Naive thymus-derived CD8-positive, alpha-beta T cell (primary cell): ENCODE measurements around the gene SCUBE3. TPM values are rescaled to one million over a fixed set of nuclear protein-coding genes. Genes with fewer than 3 reads are reported as not detected.

Experiments used
- ATAC-seq, 2 donors: fragments of 150-1000 bp; cut with Tn5 transposase in 1 of 2; sonication (Bioruptor Pico), chemical (Tn5 transposase) in 1 of 2; 1 replicate in 1 of 2; 2 replicates in 1 of 2; pipeline ENCODE4 v1.10.0; 2021; ENCODE audit warnings: mild to moderate bottlenecking in 2 of 2, moderate library complexity in 2 of 2
- POLR2A ChIA-PET: fragments of 350-600 bp; sonication (Branson Sonifier 250); formaldehyde crosslinking; loops from one replicate; lab custom pipeline; 2021; ENCODE audit warnings: antibody characterized with exemption; lab: Charles Lee
- DNase-seq, 10 donors: peaks; one replicate each; pipeline versions ENCODE4 v3.0.0 to v3.0.0-alpha.2; 2020 to 2022
- H3K27ac Mint-ChIP-seq, 10 donors: one replicate each; pipeline ENCODE4 v1.8.0; 2020 to 2022; ENCODE audit warnings: mild to moderate bottlenecking in 10 of 10, mixed read lengths in 10 of 10, moderate library complexity in 4 of 10, inconsistent platforms in 1 of 10
- H3K27me3 Mint-ChIP-seq, 5 donors: one replicate each; pipeline ENCODE4 v1.8.0; 2021 to 2022; ENCODE audit warnings: mixed read lengths in 5 of 5
- H3K36me3 Mint-ChIP-seq, 3 donors: one replicate each; pipeline ENCODE4 v1.8.0; 2020 to 2022; ENCODE audit warnings: mixed read lengths in 3 of 3, mild to moderate bottlenecking in 2 of 3, inconsistent platforms in 1 of 3
- H3K4me1 Mint-ChIP-seq, 4 donors: one replicate each; pipeline ENCODE4 v1.8.0; 2021 to 2022; ENCODE audit warnings: mixed read lengths in 4 of 4
- H3K4me3 Mint-ChIP-seq, 10 donors: one replicate each; pipeline ENCODE4 v1.8.0; 2020 to 2022; ENCODE audit warnings: mild to moderate bottlenecking in 10 of 10, mixed read lengths in 10 of 10, moderate library complexity in 6 of 10, inconsistent platforms in 1 of 10
- H3K9me3 Mint-ChIP-seq, 9 donors: one replicate each; pipeline ENCODE4 v1.8.0; 2020 to 2022; ENCODE audit warnings: mixed read lengths in 9 of 9, mild to moderate bottlenecking in 3 of 9, inconsistent platforms in 1 of 9, moderate library complexity in 1 of 9
- polyA plus RNA-seq, 3 donors: library from polyadenylated mRNA; unstranded; fragments of 300-500 nt; fragmentation: Illumina TruSeq; gene quantifications; one replicate each; pipeline ENCODE4 v1.2.3, GENCODE V29; 2021
- total RNA-seq, 8 experiments: library from RNA in 2 of 8; stranded (reverse) in 2 of 8; gene quantifications; one replicate each; pipeline ENCODE4 v1.2.3 and lab custom pipeline; 2021 to 2026

SCUBE3 gene
- total and polyA plus RNA-seq, 5 experiments from 2014 or later = 0.03 to 0.06 (median 0.05) TPM; not detected in 1

GRCh38 chr6:35253249-35253648, 39.5 kb downstream of the SCUBE3 start:
- POLR2A ChIA-PET = no interaction called here
- no peak for DNase-seq
- no peak overlapping the region for H3K27ac Mint-ChIP-seq

GRCh38 chr6:35258336-35258735, 44.6 kb downstream of the SCUBE3 start:
- POLR2A ChIA-PET = interaction anchor here (1.0 to 1.5 kb wide), 4 partner anchors 8 to 833 kb away, joined by 4 to 8 read pairs (median 6); partner anchors contain the start of gene RPS10
- peak overlapping the region; percentile 93 to 99 (median 96) for H3K4me3 Mint-ChIP-seq
- peaks cover 25 to 47% (median 46%) of the 10 kb centered on the region in 4 donors for H3K4me1 Mint-ChIP-seq
- DNase-seq (no peak), ATAC-seq (no peak)
- H3K27me3 Mint-ChIP-seq = no peaks in the 10 kb centered on the region
- H3K36me3 Mint-ChIP-seq = peaks cover 0 to 3% (median 0%) of the 10 kb centered on the region in 3 donors
- peak overlapping the region; percentile 87 to 99 (median 99) for H3K27ac Mint-ChIP-seq
- H3K9me3 Mint-ChIP-seq = no peaks in the 10 kb centered on the region

More at GRCh38 chr6:35253249-35253648, 39.5 kb downstream of the SCUBE3 start:
- Mint-ChIP-seq H3K36me3 (peaks cover 0 to 6% (median 2%) of the 10 kb centered on the region in 3 donors), H3K4me3 (no peak overlapping the region), H3K4me1 (peaks cover 7 to 11% (median 9%) of the 10 kb centered on the region in 4 donors), H3K27me3 (no peaks in the 10 kb centered on the region), H3K9me3 (no peaks in the 10 kb centered on the region)
- ATAC-seq = no peak

DNA sequence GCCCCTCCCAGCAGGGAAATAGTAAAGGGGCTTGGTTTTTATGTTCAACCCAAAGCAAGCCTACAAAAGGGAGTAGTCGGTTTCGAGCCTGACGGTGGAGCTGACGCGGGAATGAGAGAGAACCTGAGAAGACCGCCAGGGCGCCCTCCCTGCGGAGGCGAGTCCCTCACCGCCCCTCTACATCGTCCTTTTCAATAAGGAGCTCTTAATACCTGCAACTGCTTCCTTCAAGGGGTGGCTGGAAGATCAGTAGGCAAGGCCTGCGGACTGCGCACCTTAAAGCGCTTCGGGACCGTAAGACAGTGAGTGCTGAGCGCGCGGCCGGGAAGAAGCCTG, 45.1 kb downstream of the SCUBE3 start:
- peak overlapping the region; percentile 87 to 99 (median 99) for H3K27ac Mint-ChIP-seq
- peak overlapping the region; percentile 93 to 99 (median 96) for H3K4me3 Mint-ChIP-seq

GRCh38 chr6:35259194-35259947, 45.6 kb downstream of the SCUBE3 start, which contains the start of gene ZNF76:
Gene ZNF76 (plus strand): TSS chr6:35259735. CDS start chr6:35281152, 21,417 bp downstream.
- Mint-ChIP-seq H3K36me3 (peaks cover 0 to 3% (median 0%) of the 10 kb centered on the region in 3 donors), H3K9me3 (no peaks in the 10 kb centered on the region), H3K4me1 (peaks cover 24 to 56% (median 55%) of the 10 kb centered on the region in 4 donors), H3K4me3 (peak within 1 kb of the TSS; percentile 93 to 99 (median 96)), H3K27me3 (no peaks in the 10 kb centered on the region), H3K27ac (peak within 1 kb of the TSS; percentile 87 to 99 (median 99))
- POLR2A ChIA-PET = interaction anchor here (0.7 to 1.5 kb wide), 7 partner anchors 9 to 834 kb away, joined by 3 to 8 read pairs (median 5); partner anchors contain the start of gene RPS10
- peak; percentile 77 to 78 for ATAC-seq
- peak; percentile 88 to 97 (median 92) for DNase-seq

More for the DNA sequence above, 45.1 kb downstream of the SCUBE3 start:
- Mint-ChIP-seq H3K9me3 (no peaks in the 10 kb centered on the region), H3K27me3 (no peaks in the 10 kb centered on the region), H3K36me3 (peaks cover 0 to 3% (median 0%) of the 10 kb centered on the region in 3 donors), H3K4me1 (peaks cover 25 to 52% (median 50%) of the 10 kb centered on the region in 4 donors)
- peak in 5 of 10 donors; percentile 22 to 75 (median 56) for DNase-seq
- peak; percentile 42 to 53 for ATAC-seq
- POLR2A ChIA-PET = interaction anchor here (0.7 to 1.5 kb wide), 7 partner anchors 8 to 833 kb away, joined by 3 to 8 read pairs (median 5); partner anchors contain the start of gene RPS10

DNA sequence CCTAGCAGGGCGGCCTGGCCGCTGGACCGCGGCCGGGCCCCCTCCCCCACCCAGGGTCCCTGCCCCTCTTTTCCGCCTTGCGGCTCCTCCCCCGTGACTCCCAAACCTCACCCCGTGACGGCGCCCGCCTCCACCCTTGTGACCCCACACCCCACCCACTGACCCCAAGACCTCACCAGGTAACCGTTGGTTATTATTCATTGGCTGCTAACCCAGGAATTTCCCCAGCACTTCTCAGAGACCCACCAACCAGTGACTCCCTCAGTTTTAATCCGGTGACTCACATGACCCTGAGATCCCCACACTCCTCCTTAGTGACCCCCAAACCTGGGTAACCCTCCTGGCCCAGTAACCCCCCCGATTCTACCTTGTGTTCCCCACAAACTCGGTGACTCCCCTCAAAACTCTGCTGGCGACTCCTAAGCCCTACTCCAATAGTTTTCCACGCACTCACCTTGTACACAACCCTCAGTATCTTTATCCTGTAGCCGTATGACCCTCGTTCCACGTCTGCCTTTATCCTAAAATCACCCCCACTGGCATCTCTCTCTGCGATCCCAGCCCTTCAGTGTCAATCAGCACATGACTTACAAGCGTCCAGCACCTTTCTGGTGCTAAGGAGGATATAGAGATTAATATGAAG, 46.3 kb downstream of the SCUBE3 start:
- DNase-seq (peak; percentile 59 to 89 (median 74)), ATAC-seq (peak; percentile 49 to 66)
- H3K4me3 Mint-ChIP-seq = peak overlapping the region; percentile 83 to 99 (median 90)
- H3K27ac Mint-ChIP-seq = peak overlapping the region; percentile 87 to 99 (median 97)
- no peaks in the 10 kb centered on the region for H3K27me3 Mint-ChIP-seq
- H3K9me3 Mint-ChIP-seq = no peaks in the 10 kb centered on the region
- peaks cover 24 to 62% (median 60%) of the 10 kb centered on the region in 4 donors for H3K4me1 Mint-ChIP-seq
- H3K36me3 Mint-ChIP-seq = peaks cover 0 to 3% (median 0%) of the 10 kb centered on the region in 3 donors
- POLR2A ChIA-PET = interaction anchor here (0.6 to 1.5 kb wide), 5 partner anchors 8 to 43 kb away, joined by 3 to 8 read pairs (median 5); no protein-coding TSS in a partner anchor

DNA sequence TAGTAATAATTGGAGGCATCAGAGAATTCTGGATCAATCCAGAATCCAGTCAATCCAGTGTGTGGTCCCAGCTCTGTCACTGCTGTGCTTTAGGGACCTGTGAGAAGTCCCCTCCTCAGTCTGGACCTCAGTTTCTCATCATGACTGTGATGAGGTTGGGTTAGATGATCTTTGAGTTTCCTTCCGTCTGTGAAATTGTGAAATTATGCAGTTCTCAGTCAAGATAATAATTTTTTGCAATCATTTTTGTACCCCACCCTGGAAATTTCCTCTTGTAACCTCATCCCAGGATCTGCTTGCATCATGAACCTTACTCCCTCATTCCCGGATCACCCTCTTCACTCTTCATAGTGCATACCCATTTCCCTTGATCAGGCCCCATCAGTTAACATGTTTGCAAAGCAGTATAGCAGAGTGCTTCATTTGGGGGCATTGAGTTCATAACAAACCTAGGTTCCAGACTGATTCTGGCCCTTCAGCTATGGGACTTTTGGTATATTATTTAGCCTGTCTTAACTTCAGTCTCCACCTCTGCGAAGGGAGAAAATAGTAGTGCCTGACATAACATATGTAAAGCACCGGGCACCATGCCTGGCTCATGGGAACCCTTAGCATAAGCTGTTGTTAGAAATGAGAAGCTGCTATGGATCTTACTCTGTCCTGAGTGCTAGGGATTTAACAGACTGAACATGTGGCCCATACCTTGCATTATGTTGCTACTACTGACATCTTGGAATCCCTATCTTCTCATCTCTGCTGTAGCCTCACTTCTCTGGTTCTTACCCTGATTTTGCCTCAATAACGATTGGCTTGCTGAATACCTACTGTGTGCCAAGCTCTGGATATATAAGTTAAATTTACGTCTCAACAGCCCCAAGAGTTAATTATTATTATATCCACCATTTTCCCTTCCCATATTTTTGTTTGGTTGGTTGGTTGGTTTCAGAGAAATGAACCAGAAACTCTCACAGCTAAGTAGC, 47.1 kb downstream of the SCUBE3 start:
- ATAC-seq (no peak), DNase-seq (peak in 1 of 10 donors; percentile 11)
- Mint-ChIP-seq H3K4me3 (peak overlapping the region; percentile 83 to 99 (median 90)), H3K9me3 (no peaks in the 10 kb centered on the region), H3K27me3 (no peaks in the 10 kb centered on the region), H3K27ac (peak overlapping the region; percentile 87 to 99 (median 97)), H3K36me3 (peaks cover 0 to 3% (median 0%) of the 10 kb centered on the region in 3 donors), H3K4me1 (peaks cover 29 to 67% (median 65%) of the 10 kb centered on the region in 4 donors)
- POLR2A ChIA-PET = interaction anchor here (0.5 to 1.2 kb wide), 4 partner anchors 8 to 835 kb away, joined by 3 to 4 read pairs (median 4); partner anchors contain the start of gene RPS10

- peak overlapping the region; percentile 7 to 88 (median 66) for H3K27ac Mint-ChIP-seq
- POLR2A ChIA-PET = no interaction called here
- no peaks in the 10 kb centered on the region for H3K9me3 Mint-ChIP-seq
- no peak for ATAC-seq
- H3K27me3 Mint-ChIP-seq = no peaks in the 10 kb centered on the region
- H3K36me3 Mint-ChIP-seq = peaks cover 0 to 5% (median 2%) of the 10 kb centered on the region in 3 donors
- H3K4me3 Mint-ChIP-seq = peak overlapping the region in 4 of 10 donors; percentile 2 to 35 (median 14)
- DNase-seq = no peak
- H3K4me1 Mint-ChIP-seq = peaks cover 34 to 73% (median 68%) of the 10 kb centered on the region in 4 donors
Observed at GRCh38 chr6:35262596-35262995, 48.8 kb downstream of the SCUBE3 start.

DNA sequence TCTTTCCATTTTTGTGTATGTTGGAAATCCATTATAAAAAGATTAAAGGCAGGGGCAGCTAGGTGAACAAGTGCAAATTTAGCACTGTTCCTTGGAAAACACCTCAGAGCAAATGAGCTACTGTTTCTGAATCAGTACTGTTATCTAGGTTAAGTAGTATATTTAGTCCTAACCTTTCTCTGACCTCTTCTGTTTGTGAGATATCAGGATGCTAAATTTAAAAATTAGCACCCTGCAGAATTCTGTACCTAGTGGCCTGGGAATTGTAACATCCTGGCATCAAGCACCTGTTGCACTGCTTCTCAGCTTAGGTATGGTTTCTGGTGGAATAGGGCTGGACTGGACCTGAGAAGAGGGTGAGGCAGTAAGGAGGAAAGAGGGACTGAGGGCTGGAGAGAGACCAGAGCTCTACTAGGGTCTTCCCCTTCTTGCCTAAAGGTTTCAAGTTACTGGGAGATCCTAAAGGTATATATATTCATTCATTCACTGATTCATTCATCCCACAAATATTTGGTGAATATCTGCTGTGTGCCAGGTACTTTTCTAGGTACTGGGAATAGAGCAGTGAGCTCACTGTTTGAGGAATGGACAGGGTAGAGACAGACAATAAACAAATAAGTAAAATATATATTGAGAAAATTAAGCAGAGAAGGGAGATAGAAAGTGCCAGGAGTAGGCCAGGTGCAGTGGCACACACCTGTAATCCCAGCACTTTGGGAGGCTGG, 51.0 kb downstream of the SCUBE3 start:
- H3K36me3 Mint-ChIP-seq = peaks cover 0 to 8% (median 4%) of the 10 kb centered on the region in 3 donors
- DNase-seq = no peak
- no peak for ATAC-seq
- POLR2A ChIA-PET = interaction anchor here (0.6 to 1.0 kb wide), 2 partner anchors 54 to 627 kb away, joined by 3 to 4 read pairs; no protein-coding TSS in a partner anchor
- no peaks in the 10 kb centered on the region for H3K9me3 Mint-ChIP-seq
- H3K4me3 Mint-ChIP-seq = no peak overlapping the region
- peak overlapping the region in 5 of 10 donors; percentile 5 to 50 (median 35) for H3K27ac Mint-ChIP-seq
- H3K4me1 Mint-ChIP-seq = peaks cover 38 to 79% (median 60%) of the 10 kb centered on the region in 4 donors
- no peaks in the 10 kb centered on the region for H3K27me3 Mint-ChIP-seq

DNA sequence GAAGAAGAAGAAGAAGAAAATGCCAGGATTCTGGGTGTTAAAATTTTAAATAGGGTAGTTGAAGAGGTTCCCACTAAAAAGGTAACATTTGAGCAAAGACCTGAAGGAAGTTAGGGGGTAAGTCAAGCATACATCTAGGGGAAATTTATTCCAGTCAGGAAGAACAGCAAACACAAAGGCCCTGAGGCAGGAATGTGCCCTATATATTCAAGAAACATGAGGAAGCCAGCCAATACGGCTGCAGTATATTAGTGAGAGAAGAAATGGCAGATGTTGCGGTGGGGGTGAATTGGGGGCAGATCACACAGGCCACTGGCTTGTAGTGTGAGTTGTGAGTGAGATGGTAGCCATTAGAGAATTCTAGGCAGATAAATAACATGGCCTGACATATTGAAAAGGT, 51.8 kb downstream of the SCUBE3 start:
- no peaks in the 10 kb centered on the region for H3K9me3 Mint-ChIP-seq
- peaks cover 0 to 11% (median 8%) of the 10 kb centered on the region in 3 donors for H3K36me3 Mint-ChIP-seq
- H3K4me3 Mint-ChIP-seq = no peak overlapping the region
- DNase-seq (no peak), ATAC-seq (no peak)
- H3K27me3 Mint-ChIP-seq = no peaks in the 10 kb centered on the region
- H3K4me1 Mint-ChIP-seq = peaks cover 33 to 74% (median 54%) of the 10 kb centered on the region in 4 donors
- H3K27ac Mint-ChIP-seq = peak overlapping the region in 2 of 10 donors; percentile 0 to 8
- POLR2A ChIA-PET = no interaction called here

DNA sequence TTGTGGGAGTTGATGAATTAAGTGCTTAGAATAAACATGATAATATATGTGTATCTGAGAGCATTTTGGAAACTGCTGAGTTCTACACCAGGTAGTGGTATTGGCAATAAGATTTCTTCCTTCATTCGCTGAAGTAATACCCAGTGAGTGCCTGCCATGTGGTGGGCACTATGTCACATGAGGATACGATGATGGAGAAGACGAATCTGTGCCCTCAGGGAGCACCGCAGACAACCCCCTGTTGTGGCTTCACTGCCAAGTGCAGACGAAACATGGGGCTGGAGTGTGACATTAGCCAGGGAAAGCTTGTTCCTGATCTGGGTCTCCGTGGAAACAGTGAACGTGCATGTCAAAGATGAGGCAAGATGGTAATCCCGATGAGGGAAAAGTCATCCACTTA, 53.7 kb downstream of the SCUBE3 start:
- H3K27me3 Mint-ChIP-seq = no peaks in the 10 kb centered on the region
- no peaks in the 10 kb centered on the region for H3K9me3 Mint-ChIP-seq
- peaks cover 0 to 14% (median 8%) of the 10 kb centered on the region in 3 donors for H3K36me3 Mint-ChIP-seq
- POLR2A ChIA-PET = interaction anchor here (2.1 kb wide), 1 partner anchor 8 kb away, joined by 8 read pairs; the partner anchor contains the start of gene ZNF76
- H3K4me1 Mint-ChIP-seq = peaks cover 24 to 61% (median 37%) of the 10 kb centered on the region in 4 donors
- DNase-seq (no peak), ATAC-seq (no peak)
- peak overlapping the region in 4 of 10 donors; percentile 4 to 59 (median 33) for H3K27ac Mint-ChIP-seq
- no peak overlapping the region for H3K4me3 Mint-ChIP-seq
